ENCODE data around the gene MYO10. TPM values are rescaled to one million over a fixed set of nuclear protein-coding genes. Genes with fewer than 3 reads are reported as not detected.

MYO10 gene
- total and polyA plus RNA-seq, 2 of the 8 experiments (the other 6 are each of a cell fraction or from before 2014, with no cell fraction given): 21.5 to 107 TPM

GRCh38 chr5:16855898-16856297 is 80.2 kb downstream of the MYO10 start (continued):
- no peak for TF ChIP-seq E2F6 (IDR thresholded peaks at IDR 0.05)
